Stimulated activated CD8-positive, alpha-beta memory T cell treated with anti-CD3 and anti-CD28 coated beads, Interleukin-2, amount 100 ng/mL, for 48 hours (primary cell): ENCODE data around the gene INIP.

Source experiments
- DNase-seq, 2 donors: peaks; one replicate each; pipeline ENCODE4 v3.0.0-alpha.2; 2020; ENCODE audit warnings: low read depth in 2 of 2

The INIP gene

GRCh38 chr9:112717661-112718331 is at the start of gene INIP:
TSS of gene INIP (minus strand) at chr9:112718117. CDS start at chr9:112716485, 1,632 bp downstream.
- DNase-seq, result peak; percentile 95 to 97

- no peak for DNase-seq
Observed at GRCh38 chr9:112765281-112765680, 47.4 kb upstream of the INIP start.

- DNase-seq, result no peak
Observed at GRCh38 chr9:112764837-112765236, 46.9 kb upstream of the INIP start.

GRCh38 chr9:112764344-112764743 is 46.4 kb upstream of the INIP start:
- no peak for DNase-seq

- no peak for DNase-seq
Observed at GRCh38 chr9:112762726-112763518, 45.0 kb upstream of the INIP start.

- DNase-seq, result no peak
Observed at GRCh38 chr9:112761912-112762655, 44.2 kb upstream of the INIP start.

- no peak for DNase-seq
Observed at GRCh38 chr9:112760821-112761220, 42.9 kb upstream of the INIP start.

GRCh38 chr9:112757940-112758339 is 40.0 kb upstream of the INIP start:
- no peak for DNase-seq

- no peak for DNase-seq
Observed at GRCh38 chr9:112757282-112757883, 39.5 kb upstream of the INIP start.

GRCh38 chr9:112755675-112756074 is 37.8 kb upstream of the INIP start:
- no peak for DNase-seq

GRCh38 chr9:112755016-112755427 is 37.1 kb upstream of the INIP start:
- no peak for DNase-seq

GRCh38 chr9:112754578-112754977 is 36.7 kb upstream of the INIP start:
- no peak for DNase-seq

GRCh38 chr9:112753725-112754124 is 35.8 kb upstream of the INIP start:
- no peak for DNase-seq

- no peak for DNase-seq
Observed at GRCh38 chr9:112752334-112753125, 34.6 kb upstream of the INIP start.

GRCh38 chr9:112751056-112751795 is 33.3 kb upstream of the INIP start:
- peak; percentile 16 to 34 for DNase-seq

GRCh38 chr9:112750764-112751055 is 32.8 kb upstream of the INIP start:
- no peak for DNase-seq

GRCh38 chr9:112750016-112750763 is 32.3 kb upstream of the INIP start, which contains the start of gene SNX30:
TSS of gene SNX30 (plus strand) at chr9:112750760. CDS start at chr9:112751002, 242 bp downstream.
- DNase-seq, result peak; percentile 64 to 73

GRCh38 chr9:112747094-112747493 is 29.2 kb upstream of the INIP start:
- no peak for DNase-seq

- DNase-seq, result no peak
Observed at GRCh38 chr9:112744177-112744576, 26.3 kb upstream of the INIP start.
